Hepatocyte (in vitro differentiated cells): Measurements from ENCODE around the gene APOF. TPM values are rescaled to one million over a fixed set of nuclear protein-coding genes. Genes with fewer than 3 reads are reported as not detected.
A peak's percentile ranks its signal among the peaks of the same experiment; 100 is the strongest.

ENCODE experiments used
- DNase-seq: peaks from one replicate; pipeline ENCODE4 v3.0.0-alpha.2; 2016; ENCODE audit warnings: low spot score
- H2AFZ ChIP-seq: fragments of 200-600 bp; sonication (generic); 2 replicates; pipeline ENCODE4 v1.6.0; 2016; ENCODE audit warnings: antibody characterized with exemption, mild to moderate bottlenecking
- H3K27ac ChIP-seq: fragments of 200-600 bp; sonication (generic); 2 replicates; pipeline ENCODE4 v1.5.1; 2016; ENCODE audit warnings: mild to moderate bottlenecking
- H3K27me3 ChIP-seq: fragments of 200-600 bp; sonication (generic); 2 replicates; pipeline ENCODE4 v1.6.1; 2016
- H3K36me3 ChIP-seq: fragments of 200-600 bp; sonication (generic); replicated peaks from 2 replicates; pipeline ENCODE4 v1.5.1; 2016; ENCODE audit warnings: low read depth; ENCODE audit not compliant: insufficient read depth
- H3K4me1 ChIP-seq: fragments of 200-600 bp; sonication (generic); 2 replicates; pipeline ENCODE4 v1.5.1; 2016; ENCODE audit warnings: mild to moderate bottlenecking, moderate library complexity; ENCODE audit not compliant: insufficient read depth
- H3K4me2 ChIP-seq: fragments of 200-600 bp; sonication (generic); 2 replicates; pipeline ENCODE4 v1.6.0; 2016
- H3K4me3 ChIP-seq: fragments of 200-600 bp; sonication (generic); 2 replicates; pipeline ENCODE4 v1.5.1; 2016; ENCODE audit warnings: mild to moderate bottlenecking
- H3K79me2 ChIP-seq: fragments of 200-600 bp; sonication (generic); 2 replicates; pipeline ENCODE4 v1.6.0; 2017; ENCODE audit warnings: mild to moderate bottlenecking
- H3K9me2 ChIP-seq: fragments of 200-600 bp; sonication (generic); replicated peaks from 2 replicates; pipeline ENCODE4 v1.6.0; 2017; ENCODE audit warnings: mild to moderate bottlenecking; ENCODE audit not compliant: insufficient read depth
- H3K9me3 ChIP-seq: fragments of 200-600 bp; sonication (generic); 2 replicates; pipeline ENCODE4 v1.5.1; 2016; ENCODE audit warnings: low read depth, mild to moderate bottlenecking
- H4K20me1 ChIP-seq: fragments of 200-600 bp; sonication (generic); 2 replicates; pipeline ENCODE4 v1.6.0; 2016; ENCODE audit warnings: mild to moderate bottlenecking; ENCODE audit not compliant: insufficient read depth, poor library complexity, severe bottlenecking
- EZH2 ChIP-seq: fragments of 200-600 bp; sonication (generic); IDR thresholded peaks from 2 replicates; pipeline ENCODE4 v1.6.1; 2016; ENCODE audit warnings: antibody characterized with exemption, mild to moderate bottlenecking, borderline replicate concordance
- EZH2phosphoT487 ChIP-seq: fragments of 200-600 bp; sonication (generic); IDR thresholded peaks from one replicate; pipeline ENCODE4 v1.6.1; 2018; ENCODE audit warnings: antibody characterized with exemption, mild to moderate bottlenecking, low read depth, moderate library complexity; ENCODE audit not compliant: unreplicated experiment, severe bottlenecking
- WGBS: methylation state at CpG from one replicate; pipeline ENCODE4 v1.1.6; 2016; ENCODE audit warnings: low lambda C conversion rate; ENCODE audit errors: missing lambda C conversion rate; 5-methylcytosine and 5-hydroxymethylcytosine counted together
- polyA plus RNA-seq: library from polyadenylated mRNA; unstranded; fragments of >200 nt; fragmentation: Nextera tagmentation; extraction: Ambion mirVana; gene quantifications from 2 replicates; pipeline ENCODE4 v1.2.1, GENCODE V29; 2016
- total RNA-seq: library from RNA; depleted of rRNA; stranded (reverse); fragments of >200 nt; gene quantifications from 2 replicates; pipeline ENCODE4 v1.2.3, GENCODE V29; 2014
- TF ChIP-seq, protein P1 (sequence below): fragments of 200-600 bp; sonication (generic); IDR thresholded peaks from 2 replicates; pipeline ENCODE4 v1.5.1; 2016; ENCODE audit warnings: antibody characterized with exemption, mild to moderate bottlenecking; ENCODE audit not compliant: poor library complexity

Gene APOF
- total and polyA plus RNA-seq, 2 experiments from 2014 or later = not detected

GRCh38 chr12:56387152-56387736, 24.6 kb upstream of the APOF start:
- no peaks in the 10 kb centered on the region for H3K79me2 ChIP-seq
- H3K9me3 ChIP-seq = no peaks in the 10 kb centered on the region
- no peaks in the 10 kb centered on the region for H3K36me3 ChIP-seq
- peaks cover 9% of the 10 kb centered on the region for H3K4me1 ChIP-seq
- no peak overlapping the region for H3K4me3 ChIP-seq
- TF ChIP-seq EZH2phosphoT487 = no peak
- TF ChIP-seq, protein P1, sequence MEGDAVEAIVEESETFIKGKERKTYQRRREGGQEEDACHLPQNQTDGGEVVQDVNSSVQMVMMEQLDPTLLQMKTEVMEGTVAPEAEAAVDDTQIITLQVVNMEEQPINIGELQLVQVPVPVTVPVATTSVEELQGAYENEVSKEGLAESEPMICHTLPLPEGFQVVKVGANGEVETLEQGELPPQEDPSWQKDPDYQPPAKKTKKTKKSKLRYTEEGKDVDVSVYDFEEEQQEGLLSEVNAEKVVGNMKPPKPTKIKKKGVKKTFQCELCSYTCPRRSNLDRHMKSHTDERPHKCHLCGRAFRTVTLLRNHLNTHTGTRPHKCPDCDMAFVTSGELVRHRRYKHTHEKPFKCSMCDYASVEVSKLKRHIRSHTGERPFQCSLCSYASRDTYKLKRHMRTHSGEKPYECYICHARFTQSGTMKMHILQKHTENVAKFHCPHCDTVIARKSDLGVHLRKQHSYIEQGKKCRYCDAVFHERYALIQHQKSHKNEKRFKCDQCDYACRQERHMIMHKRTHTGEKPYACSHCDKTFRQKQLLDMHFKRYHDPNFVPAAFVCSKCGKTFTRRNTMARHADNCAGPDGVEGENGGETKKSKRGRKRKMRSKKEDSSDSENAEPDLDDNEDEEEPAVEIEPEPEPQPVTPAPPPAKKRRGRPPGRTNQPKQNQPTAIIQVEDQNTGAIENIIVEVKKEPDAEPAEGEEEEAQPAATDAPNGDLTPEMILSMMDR = no peak
- TF ChIP-seq EZH2 = no peak
- no peak for DNase-seq
- H3K27ac ChIP-seq = peak overlapping the region; percentile 1
- H4K20me1 ChIP-seq = no peaks in the 10 kb centered on the region
- H3K4me2 ChIP-seq = no peak overlapping the region
- 33% methylated on average over 7 of the region's 7 CpGs for WGBS
- peak overlapping the region; percentile 21 for H2AFZ ChIP-seq
- no peaks in the 10 kb centered on the region for H3K27me3 ChIP-seq
- H3K9me2 ChIP-seq = no peaks in the 10 kb centered on the region

DNA sequence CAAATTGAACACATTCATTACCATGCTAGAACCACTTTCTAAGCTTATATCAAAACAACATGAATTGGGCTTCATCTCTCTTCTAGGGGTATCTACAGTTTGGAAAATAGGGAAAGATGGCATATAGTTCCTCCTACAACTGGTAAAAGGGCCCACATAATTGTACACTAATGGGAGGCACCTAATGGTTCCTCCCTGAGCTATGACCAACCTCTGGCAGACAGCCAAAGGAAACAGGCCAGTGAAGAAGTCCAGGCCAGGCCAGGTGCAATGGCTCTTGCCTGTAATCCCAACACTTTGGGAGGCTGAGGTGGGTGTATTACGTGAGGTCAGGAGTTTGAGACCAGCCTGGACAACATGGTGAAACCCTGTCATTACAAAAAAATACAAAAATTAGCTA, 23.2 kb upstream of the APOF start:
- H3K79me2 ChIP-seq = no peaks in the 10 kb centered on the region
- no peak overlapping the region for H2AFZ ChIP-seq
- TF ChIP-seq EZH2 = no peak
- TF ChIP-seq, protein P1 = no peak
- no peaks in the 10 kb centered on the region for H3K9me2 ChIP-seq
- peak; percentile 39 for DNase-seq
- no peak overlapping the region for H3K4me3 ChIP-seq
- no peaks in the 10 kb centered on the region for H4K20me1 ChIP-seq
- H3K4me2 ChIP-seq = no peak overlapping the region
- no peaks in the 10 kb centered on the region for H3K27me3 ChIP-seq
- WGBS = 100% methylated on average over 1 of the region's 1 CpG
- H3K4me1 ChIP-seq = peaks cover 9% of the 10 kb centered on the region
- H3K36me3 ChIP-seq = no peaks in the 10 kb centered on the region
- H3K27ac ChIP-seq = no peak overlapping the region
- no peaks in the 10 kb centered on the region for H3K9me3 ChIP-seq

DNA sequence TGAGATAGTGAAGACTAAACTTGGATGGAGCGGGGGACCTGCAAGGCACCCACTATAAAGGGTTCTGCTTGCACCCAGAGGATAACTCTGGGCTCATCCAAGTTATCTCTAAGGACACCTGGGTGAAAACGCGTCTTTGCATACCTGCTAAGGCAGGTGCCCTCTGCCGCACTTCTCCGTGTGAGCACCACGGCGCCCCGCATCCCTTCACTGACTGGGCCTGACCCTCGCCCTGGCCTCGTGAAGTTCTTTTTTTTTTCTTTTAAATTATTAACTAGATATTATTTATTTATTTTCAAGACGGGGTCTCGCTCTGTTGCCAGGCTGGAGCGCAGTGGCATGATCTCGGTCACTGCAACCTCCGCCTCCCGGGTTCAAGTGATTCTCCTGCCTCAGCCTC, 20.0 kb upstream of the APOF start:
- WGBS = 94% methylated on average over 16 of the region's 16 CpGs

More for the DNA sequence above, 20.0 kb upstream of the APOF start:
- no peaks in the 10 kb centered on the region for H3K9me3 ChIP-seq
- no peak overlapping the region for H3K27ac ChIP-seq
- no peak overlapping the region for H3K4me3 ChIP-seq
- DNase-seq = no peak
- no peaks in the 10 kb centered on the region for H3K79me2 ChIP-seq
- no peaks in the 10 kb centered on the region for H3K36me3 ChIP-seq
- H3K27me3 ChIP-seq = no peaks in the 10 kb centered on the region
- H3K9me2 ChIP-seq = no peaks in the 10 kb centered on the region
- H2AFZ ChIP-seq = no peak overlapping the region
- H3K4me1 ChIP-seq = peaks cover 13% of the 10 kb centered on the region
- H3K4me2 ChIP-seq = no peak overlapping the region
- no peaks in the 10 kb centered on the region for H4K20me1 ChIP-seq
- no peak for TF ChIP-seq EZH2
- TF ChIP-seq, protein P1 = no peak
- no peak for TF ChIP-seq EZH2phosphoT487
